ENCODE measurements around the gene ZBTB4.

Gene ZBTB4

GRCh38 chr17:7440834-7441195 is 38.6 kb downstream of the ZBTB4 start:
- no peak for DNase-seq

DNA sequence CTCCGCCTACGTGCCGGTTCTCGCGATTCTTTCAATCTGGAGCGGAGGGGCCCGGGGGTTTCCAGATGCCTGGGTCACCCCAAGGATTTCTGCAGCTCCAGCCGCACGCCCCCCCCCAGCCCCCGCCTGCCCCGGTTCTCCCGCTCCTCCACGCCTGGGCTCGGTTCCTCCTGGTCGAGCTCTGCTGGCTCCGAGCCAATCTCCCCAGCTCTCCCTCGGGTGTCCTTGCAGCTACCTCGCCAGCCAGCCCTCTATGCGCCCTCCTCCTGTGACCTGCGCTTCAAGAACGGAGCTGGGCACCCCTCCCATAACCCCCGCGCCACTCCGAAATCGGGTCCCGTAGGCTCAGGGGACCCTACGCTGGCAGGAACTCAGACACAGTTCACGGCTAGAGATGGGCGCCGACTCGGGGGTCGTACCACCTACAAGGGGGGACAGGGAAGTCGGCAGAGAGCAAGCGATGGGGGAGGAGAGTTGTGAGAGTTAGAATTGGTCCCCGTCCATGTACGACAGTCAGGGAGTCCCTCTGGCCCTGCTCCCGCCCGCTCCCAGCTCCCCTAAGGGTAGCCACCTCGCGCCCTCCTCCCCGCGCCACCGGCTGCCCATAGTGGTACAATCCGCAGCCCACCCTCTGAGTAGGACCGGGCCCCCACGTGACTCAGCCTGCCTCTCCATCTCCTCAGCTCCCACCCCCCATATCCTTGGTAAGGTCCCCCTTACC is 39.2 kb downstream of the ZBTB4 start:
- no peak for DNase-seq

DNA sequence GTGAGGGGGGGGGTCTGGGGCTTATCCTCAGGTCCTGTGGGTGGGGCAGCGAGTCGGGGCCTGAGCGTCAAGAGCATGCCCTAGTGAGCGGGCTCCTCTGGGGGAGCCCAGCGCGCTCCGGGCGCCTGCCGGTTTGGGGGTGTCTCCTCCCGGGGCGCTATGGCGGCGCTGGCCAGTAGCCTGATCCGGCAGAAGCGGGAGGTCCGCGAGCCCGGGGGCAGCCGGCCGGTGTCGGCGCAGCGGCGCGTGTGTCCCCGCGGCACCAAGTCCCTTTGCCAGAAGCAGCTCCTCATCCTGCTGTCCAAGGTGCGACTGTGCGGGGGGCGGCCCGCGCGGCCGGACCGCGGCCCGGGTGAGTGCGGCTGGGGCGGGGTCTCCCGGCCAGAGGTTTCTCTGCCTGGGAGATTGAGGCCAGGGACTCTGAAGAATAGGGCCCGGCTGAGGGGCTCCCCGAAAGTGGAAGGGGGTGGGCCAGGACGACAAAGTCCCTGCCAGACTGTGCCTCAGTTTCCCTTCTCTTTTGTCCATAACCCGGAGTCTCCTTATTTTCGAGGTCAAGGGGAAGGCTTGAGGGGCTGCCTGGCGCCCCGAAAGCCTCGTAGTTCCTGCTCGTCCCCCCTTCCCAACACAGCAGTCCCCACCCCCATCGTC is 39.8 kb downstream of the ZBTB4 start, which contains the start of gene FGF11:
Gene FGF11, plus strand, starts transcription at position 51 of the 651 bp plus-strand sequence. Its CDS starts 109 bp downstream, at position 160.
- DNase-seq, result no peak

- DNase-seq, result no peak
Observed at GRCh38 chr17:7438656-7439460, 40.6 kb downstream of the ZBTB4 start.

- DNase-seq, result peak in 3 of 4 experiments; percentile 13 to 64 (median 20)
Observed at GRCh38 chr17:7437950-7438614, 41.3 kb downstream of the ZBTB4 start.

- peak in 1 of 4 experiments; percentile 43 for DNase-seq
Observed at GRCh38 chr17:7437369-7437863, 42.0 kb downstream of the ZBTB4 start.

- DNase-seq, result peak; percentile 43 to 82 (median 58)
Observed at GRCh38 chr17:7436556-7437368, 42.7 kb downstream of the ZBTB4 start.

- peak in 3 of 4 experiments; percentile 43 to 65 (median 54) for DNase-seq
Observed at GRCh38 chr17:7435676-7436555, 43.5 kb downstream of the ZBTB4 start.

DNA sequence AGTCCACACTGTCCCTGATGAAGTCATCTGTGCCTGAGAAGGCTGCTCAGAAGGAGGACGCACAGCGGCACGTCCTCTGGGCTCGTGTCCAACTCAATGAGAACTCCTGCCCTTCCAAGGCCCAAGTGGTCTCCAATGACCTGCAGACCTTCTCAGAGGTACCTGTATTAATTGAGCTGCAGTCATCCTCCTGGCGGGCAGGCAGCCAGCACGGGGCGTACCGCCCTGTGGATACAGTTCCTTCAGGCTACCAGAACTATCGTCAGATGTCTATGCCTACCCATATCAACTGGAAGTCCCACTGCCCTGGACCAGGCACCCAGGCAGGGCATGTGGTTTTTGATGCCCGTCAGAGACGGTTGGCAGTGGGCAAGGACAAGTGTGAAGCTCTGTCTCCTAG is 47.1 kb downstream of the ZBTB4 start:
- DNase-seq, result no peak

- DNase-seq, result no peak
Observed at GRCh38 chr17:7431231-7431630, 48.2 kb downstream of the ZBTB4 start.

- DNase-seq, result no peak
Observed at GRCh38 chr17:7429722-7430121, 49.7 kb downstream of the ZBTB4 start.

DNA sequence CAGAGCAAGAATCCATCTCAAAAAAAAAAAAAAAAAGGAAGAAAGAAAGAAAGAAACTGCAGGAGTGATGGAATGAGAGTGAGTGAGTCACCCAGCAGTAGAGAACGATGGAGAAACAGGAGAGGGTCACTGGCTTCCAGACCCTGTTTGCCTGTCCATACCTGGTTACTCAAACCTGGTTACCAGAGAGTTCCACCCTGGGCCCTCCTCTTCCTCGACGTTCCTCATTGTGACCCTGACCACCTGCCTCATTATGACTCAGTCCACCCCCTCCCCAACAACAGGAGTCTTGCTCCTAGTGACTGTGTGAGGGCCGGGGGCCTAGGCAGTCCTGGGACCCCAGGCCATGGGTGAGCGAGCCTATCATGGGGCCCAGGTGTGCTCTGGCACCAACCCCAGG is 50.9 kb downstream of the ZBTB4 start, which contains the start of gene SPEM3:
Gene SPEM3, plus strand, starts transcription at position 301 of the 400 bp plus-strand sequence. Its CDS starts 46 bp downstream, at position 347.
- no peak for DNase-seq

DNA sequence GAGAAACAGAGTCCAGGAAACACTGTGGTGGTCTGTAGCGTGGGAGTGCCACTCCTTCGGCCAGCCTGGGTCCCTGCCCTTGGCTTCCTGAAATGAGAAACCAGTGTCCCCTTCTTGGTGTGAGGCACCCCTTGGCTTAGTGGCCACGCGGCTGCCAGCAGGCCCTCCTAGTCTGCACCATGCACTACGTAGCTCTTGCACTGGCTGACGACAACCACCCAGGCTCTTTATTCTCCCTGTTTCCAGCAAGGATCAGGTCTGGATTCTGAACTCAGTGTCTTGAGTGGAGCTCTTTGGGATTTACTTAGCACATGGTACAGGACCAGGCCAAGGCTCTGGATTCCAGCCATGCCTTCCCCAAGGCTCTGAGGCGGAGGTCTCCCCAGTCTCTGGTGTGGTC is 51.9 kb downstream of the ZBTB4 start:
- no peak for DNase-seq

DNA sequence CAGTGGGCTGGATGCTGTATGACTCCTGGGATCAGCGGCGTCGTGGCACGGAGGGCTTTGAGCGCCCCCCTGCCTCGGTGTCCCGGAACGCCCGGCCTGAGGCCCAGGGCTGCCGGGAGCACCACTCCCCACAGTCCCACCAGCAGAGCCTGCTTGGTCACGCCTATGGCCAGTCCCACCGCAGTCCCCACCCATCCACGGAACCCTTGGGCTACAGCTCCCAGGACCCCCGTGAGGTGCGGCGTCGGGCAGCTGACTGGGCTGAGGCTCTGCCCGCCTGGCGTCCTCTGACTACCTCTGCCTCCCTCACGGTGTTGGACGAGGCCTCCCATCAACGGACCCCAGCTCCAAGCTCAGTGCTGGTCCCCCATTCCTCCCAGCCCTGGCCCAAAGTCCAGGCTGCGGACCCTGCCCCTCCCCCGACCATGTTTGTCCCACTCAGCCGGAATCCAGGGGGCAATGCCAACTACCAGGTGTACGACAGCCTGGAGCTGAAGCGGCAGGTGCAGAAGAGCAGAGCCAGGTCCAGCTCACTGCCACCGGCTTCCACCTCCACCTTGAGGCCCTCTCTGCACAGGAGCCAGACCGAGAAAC is 52.4 kb downstream of the ZBTB4 start:
- DNase-seq, result no peak

DNA sequence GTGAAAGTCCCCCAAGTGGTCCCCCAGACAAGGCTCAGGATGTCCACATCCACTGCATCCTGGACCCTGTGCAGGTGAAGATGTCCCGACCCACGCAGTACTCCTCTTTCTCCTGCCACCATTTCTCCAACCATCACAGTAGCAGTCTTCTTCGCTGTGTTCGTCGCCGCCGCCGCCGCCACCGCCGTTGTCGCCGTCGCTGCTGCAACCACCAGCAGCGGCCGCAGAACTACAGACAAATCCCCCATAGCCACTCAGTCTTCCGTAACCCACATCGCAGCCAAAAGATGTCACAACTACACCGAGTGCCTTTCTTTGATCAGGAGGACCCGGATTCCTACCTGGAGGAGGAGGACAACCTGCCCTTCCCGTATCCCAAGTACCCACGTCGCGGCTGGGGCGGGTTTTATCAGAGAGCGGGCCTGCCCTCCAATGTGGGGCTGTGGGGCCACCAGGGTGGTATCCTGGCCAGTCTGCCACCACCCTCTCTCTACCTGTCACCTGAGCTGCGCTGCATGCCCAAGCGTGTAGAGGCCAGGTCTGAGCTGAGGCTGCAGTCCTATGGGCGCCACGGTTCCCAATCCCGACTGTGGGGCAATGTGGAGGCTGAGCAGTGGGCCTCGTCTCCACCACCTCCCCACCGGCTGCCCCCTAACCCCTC is 53.1 kb downstream of the ZBTB4 start:
- no peak for DNase-seq

DNA sequence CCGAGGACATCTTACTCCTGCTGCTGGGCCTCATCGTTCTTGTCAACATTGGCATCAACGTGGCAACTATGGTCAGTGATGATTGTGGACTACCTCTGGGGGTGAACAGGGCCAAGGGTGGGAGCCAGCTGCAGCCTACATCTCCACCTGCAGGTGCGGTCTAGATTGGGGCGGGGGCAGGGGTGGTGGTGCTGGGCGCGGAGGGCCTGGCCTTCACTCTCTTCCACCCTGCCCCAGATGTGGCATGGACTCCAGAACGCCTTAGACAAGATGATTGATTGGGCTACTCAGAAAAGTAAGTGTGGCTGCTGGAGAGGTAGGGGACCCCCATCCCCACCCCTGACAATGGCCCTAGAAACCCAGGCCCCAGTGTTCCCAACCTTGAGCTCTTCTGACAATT is 53.7 kb downstream of the ZBTB4 start:
- DNase-seq, result no peak

DNA sequence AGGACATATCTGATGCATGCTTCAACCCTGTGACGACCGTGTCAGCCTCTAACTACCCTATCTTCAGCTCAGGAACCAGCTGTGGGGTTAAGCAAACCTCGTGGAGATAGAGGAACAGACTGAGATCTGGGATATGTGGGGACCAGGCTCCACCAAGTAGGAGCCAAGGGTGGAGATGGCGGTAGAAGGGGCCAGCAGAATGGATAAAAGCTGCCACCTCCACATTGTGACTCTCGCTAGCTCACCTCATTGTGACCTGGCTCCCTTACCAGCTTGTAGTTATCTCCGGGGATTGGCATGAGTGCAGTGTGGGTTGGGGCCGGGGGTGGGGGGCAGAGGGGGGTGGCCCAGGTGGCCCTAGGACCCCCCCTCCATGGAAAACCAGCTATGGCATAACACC is 54.1 kb downstream of the ZBTB4 start, which contains the start of gene SPEM2:
Gene SPEM2, plus strand, starts transcription at position 301 of the 400 bp plus-strand sequence. Its CDS starts 73 bp downstream, at position 374.
- no peak for DNase-seq

DNA sequence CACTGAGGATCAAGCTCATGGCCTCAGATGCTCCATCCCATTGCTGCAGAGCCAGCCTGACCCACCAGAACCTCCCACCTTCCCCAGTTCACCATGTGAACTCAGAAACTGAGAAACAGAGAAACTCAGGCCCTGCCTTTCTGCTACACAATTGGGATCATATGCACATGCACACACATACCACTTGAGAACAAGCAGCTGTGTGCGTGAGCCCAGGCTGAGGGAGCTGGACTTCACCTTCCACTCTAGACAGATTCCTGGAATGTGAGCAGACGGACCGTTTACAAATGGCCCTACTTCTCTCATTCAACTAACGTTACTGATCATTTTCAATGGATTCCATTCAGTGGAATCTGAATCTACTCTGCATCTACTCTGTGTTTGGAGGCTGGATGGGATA is 55.8 kb downstream of the ZBTB4 start:
- DNase-seq, result no peak

DNA sequence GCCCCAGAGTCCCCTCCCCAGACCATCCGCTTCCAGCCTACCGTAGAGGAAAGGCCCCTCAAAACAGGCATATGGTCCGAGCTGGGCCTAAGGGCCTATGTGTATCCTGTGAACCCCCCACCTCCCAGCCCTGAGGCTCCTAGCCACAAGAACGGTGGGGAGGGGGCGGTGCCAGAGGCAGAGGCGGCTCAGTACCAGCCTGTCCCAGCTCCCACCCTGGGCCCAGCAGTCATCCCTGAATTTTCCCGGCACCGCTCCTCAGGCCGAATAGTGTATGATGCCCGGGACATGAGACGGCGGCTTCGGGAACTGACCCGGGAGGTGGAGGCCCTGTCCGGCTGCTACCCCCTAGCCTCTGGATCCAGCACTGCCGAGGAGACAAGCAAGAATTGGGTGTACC is 58.2 kb downstream of the ZBTB4 start:
- no peak for DNase-seq

Data from activated naive CD4-positive, alpha-beta T cell (primary cell).